Urothelium cell line (cell line): Measurements from ENCODE around the gene PTPRG.
A peak's percentile ranks its signal among the peaks of the same experiment; 100 is the strongest.

ENCODE experiments used
- DNase-seq: peaks from one replicate; pipeline ENCODE4 v3.0.0; 2011; ENCODE audit warnings: low spot score, mixed read lengths
- FAIRE-seq: peaks from 2 replicates; lab custom pipeline; 2011; peaks lifted over from hg19 to GRCh38; lab: Jason Lieb, UNC

Gene PTPRG

GRCh38 chr3:61978460-61979419, 417.4 kb downstream of the PTPRG start:
- FAIRE-seq: no peak
- no peak for DNase-seq

DNA sequence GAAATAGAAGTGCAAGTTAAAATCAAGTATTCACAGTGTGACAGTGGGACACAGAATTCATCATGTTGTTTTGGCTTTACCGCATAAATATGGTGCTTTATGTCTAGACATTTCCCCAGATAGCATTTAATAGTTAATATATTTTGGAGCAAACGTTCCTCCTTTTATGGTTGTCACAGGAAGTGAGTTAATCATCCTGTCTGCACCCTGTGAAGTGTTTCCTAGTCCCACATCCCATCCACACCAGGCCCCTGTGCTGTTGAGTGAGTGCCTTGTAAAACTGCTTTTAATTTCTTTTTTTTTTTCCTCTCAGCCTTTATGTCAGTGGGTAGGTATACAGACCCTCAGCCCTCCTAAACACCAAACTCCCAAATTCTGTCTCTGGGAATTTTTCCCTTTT, 418.3 kb downstream of the PTPRG start:
- DNase-seq: no peak
- FAIRE-seq: no peak

- DNase-seq (no peak), FAIRE-seq (no peak)
Observed at GRCh38 chr3:61980041-61980440, 418.7 kb downstream of the PTPRG start.

DNA sequence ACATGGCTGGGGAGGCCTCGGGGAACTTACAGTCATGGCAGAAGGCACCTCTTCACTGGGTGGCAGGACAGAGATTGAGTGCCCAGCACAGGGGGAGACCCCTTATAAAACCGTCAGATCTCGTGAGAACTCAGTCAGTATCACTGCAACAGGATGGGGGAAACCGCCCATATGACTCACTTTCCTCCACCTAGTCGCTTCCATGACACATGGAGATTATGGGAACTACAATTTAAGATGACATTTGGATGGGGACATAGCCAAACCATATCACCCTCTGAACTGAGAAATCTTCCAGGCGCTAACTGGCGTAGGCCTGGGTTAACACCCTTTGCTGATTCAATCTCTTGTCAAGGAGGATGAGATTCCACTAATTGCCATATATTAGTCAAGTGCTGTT, 419.7 kb downstream of the PTPRG start:
- no peak for DNase-seq
- FAIRE-seq: no peak

DNA sequence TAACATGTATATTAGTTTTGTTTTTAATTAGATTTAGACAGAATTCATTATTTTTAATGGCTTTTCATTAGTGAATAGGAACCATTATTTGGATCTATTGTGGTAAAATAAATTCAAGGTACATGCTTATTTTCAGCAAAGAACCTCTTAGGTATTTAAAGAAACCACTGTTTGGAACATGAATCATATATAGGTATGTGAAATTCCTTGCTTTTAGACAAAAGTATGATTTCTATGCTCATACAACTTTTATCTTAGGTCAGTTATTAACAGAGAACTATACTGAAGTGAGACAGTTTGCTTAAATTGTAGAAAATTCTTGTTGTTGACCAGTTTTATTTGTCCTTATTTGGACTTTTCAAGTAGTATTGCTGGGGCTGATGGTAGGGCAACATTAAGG, 422.1 kb downstream of the PTPRG start:
- DNase-seq (no peak), FAIRE-seq (no peak)

DNA sequence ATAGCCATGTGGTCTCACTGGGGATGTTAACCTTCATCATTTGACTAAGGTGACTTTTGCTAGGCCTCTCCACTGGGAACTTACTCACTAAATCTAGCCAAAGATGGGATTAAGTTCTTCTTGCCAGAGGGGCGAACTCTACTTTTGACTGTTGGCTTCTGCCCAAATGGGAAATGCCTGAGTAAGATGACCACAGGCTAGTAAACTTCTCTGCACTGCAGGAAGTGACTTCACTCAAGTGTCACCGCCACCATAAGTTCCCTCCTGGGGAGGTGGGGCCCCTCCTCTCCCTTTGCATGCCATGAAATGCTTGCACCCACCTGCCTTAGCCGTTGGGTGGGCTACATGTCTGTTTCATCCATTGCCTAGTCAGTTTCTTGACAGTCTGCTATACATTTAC, 423.6 kb downstream of the PTPRG start:
- FAIRE-seq (no peak), DNase-seq (peak; percentile 49)

GRCh38 chr3:61986473-61986872, 425.1 kb downstream of the PTPRG start:
- DNase-seq: no peak
- no peak for FAIRE-seq

DNA sequence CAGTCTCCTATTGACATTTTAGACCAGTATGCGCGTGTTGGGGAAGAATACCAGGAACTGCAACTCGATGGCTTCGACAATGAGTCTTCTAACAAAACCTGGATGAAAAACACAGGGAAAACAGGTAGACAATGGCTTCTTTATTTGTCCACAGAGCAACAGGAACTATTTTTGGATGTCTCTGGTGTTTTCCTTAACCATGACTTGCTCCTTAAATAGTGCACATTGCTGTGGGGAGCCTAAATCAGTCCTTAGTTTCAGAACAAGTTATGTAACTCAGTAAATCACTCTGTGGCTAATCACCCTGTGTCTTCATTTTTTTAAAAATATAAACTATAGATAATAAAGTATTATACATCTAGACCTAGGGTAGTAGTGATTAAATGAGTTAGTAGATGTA, 428.3 kb downstream of the PTPRG start:
- no peak for DNase-seq
- FAIRE-seq: no peak

- FAIRE-seq (no peak), DNase-seq (no peak)
Observed at GRCh38 chr3:61990327-61991027, 429.1 kb downstream of the PTPRG start.

DNA sequence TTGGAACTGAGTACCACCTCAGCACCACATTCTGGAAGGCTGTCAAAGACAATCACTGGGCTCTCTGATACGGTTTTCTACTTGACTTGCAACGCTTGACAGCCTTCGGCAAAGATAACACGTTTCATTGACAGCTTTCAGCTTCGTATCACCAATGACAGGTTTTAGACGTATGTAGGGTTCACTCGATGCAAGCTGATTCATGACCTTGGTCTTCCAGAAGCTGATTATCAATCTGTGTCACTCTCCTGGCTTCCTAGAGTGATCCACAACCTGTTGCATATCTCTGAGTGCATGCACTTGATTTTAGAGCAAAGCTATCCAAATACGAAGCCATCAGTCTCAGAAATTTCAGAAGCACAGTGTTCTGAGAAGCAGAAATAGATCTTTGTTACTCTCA, 430.3 kb downstream of the PTPRG start:
- FAIRE-seq (no peak), DNase-seq (no peak)

- DNase-seq: no peak
Observed at GRCh38 chr3:61996366-61996765, 435.0 kb downstream of the PTPRG start.

DNA sequence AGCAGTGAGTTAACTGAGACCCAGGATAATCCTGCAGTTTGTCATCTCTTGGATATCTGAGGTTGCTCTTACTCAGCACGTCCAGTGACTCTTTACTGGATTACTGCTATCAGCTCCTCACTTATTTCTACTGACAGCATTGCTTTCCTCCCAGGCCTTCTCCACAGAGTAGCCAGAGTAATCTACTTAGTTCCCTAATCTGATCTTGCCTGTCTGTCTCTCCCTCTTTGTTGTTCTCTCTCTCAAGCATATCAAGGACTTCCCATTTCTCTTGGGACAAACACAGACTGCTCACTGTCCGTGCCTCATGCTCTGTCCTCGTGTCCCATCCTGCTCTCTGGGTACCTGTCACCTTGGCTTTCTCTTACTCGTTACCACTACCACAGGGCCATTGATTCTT, 435.7 kb downstream of the PTPRG start:
- DNase-seq (no peak), FAIRE-seq (no peak)

More at GRCh38 chr3:61996366-61996765, 435.0 kb downstream of the PTPRG start:
- FAIRE-seq: no peak

- FAIRE-seq: no peak
- no peak for DNase-seq
Observed at GRCh38 chr3:62003835-62004234, 442.5 kb downstream of the PTPRG start.

DNA sequence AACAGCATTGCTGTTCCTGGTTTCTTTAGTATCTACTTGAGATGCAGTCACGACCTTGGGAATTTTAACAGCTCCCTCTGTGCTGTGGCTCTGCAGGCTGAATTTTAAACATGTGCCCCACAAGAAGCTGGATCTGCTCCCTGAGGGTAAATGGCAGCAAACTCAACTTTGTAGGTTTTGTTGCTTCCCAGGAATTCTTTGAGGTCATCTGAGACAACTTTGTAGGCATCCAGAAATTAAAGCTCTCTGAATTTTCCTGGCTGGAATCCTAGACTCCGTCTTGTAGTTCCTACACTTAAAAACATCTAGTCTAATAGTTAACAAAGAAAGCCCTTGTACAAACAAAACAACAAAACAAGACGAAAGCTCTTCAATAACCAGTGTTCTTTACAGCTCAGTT, 445.7 kb downstream of the PTPRG start:
- DNase-seq: no peak
- no peak for FAIRE-seq

DNA sequence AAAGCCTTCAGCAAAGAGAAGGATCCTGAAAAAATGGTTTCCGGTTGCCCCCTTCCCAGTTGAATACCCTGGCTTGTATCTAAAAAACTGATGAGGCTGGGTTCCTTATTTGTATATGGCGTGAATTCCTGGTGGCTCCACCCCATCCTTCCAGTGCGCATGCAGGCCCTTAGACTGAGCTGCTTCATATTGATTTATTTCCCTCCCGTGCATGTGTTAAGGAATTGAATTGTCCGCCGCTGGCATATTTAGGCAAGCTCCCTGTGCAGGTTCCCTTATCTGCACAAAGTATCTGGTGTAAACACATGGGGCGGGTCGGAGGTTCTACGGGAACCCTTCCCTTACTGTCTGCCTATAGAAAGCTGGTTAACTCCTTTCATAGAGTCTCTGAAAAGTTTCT, 449.6 kb downstream of the PTPRG start:
- no peak for DNase-seq
- FAIRE-seq: no peak

- FAIRE-seq: no peak
- DNase-seq: no peak
Observed at GRCh38 chr3:62011666-62012065, 450.3 kb downstream of the PTPRG start.

- no peak for FAIRE-seq
Observed at GRCh38 chr3:62013951-62014350, 452.6 kb downstream of the PTPRG start.

DNA sequence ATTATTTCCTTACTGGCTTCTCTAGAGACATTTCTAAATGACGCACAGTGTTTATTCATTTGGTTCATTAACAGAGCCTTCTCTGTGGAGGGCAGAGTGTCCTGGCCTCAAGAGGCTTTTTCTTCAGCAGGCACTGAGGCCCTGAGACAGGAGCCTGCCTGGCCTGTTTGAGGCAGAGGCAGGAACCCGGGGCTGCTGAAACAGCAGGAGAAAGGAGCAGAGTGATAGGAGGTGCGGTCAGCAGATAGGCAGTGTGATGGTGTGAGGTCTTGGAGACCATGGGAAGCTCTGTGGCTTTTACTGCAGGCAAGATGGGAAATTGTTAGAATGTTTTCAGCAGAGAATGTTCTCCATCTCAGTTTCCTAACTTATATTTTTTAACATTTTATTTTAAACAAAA, 453.7 kb downstream of the PTPRG start:
- no peak for DNase-seq
- FAIRE-seq: no peak

More at GRCh38 chr3:62013951-62014350, 452.6 kb downstream of the PTPRG start:
- no peak for DNase-seq

GRCh38 chr3:62019906-62020305, 458.5 kb downstream of the PTPRG start:
- DNase-seq (no peak), FAIRE-seq (no peak)

DNA sequence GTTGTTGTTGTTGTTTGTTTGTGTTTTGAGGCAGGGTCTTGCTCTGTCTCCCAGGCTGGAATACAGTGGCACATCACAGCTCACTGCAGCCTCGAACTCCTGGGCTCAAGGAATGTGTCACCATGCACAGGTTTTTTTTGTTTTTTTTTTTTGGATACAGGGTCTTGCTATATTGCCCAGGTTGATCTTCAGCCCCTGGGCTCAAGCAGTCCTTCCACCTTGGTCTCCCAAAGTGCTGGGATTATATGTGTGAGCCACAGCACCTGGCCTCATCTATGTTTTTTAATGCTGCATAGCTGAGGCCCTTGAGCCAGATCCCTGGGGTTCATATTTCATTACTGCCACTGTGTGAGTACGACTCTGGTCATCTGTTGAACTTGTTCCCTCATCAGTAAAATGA, 459.3 kb downstream of the PTPRG start:
- DNase-seq (no peak), FAIRE-seq (no peak)

GRCh38 chr3:62022312-62022711, 460.9 kb downstream of the PTPRG start:
- DNase-seq (no peak), FAIRE-seq (no peak)

- no peak for FAIRE-seq
- no peak for DNase-seq
Observed at GRCh38 chr3:62024882-62025281, 463.5 kb downstream of the PTPRG start.
